Right lobe of liver (tissue), 6 donors: ENCODE results near the gene CR2. TPM values are rescaled to one million over a fixed set of nuclear protein-coding genes. Genes with fewer than 3 reads are reported as not detected.

Source experiments
- ATAC-seq, 4 donors: fragments of 200-7000 bp; cut with Tn5 transposase; one replicate each; pipeline ENCODE4 v1.9.1; 2020; ENCODE audit warnings: mild to moderate bottlenecking in 4 of 4, moderate library complexity in 4 of 4
- DNase-seq, 3 donors: peaks; one replicate each; pipeline ENCODE4 v3.0.0-alpha.2; 2020
- H3K27ac ChIP-seq, 3 donors: fragments of 200-600 bp; one replicate each; pipeline ENCODE4 v1.8.0; 2022
- H3K27me3 ChIP-seq, 2 donors: fragments of 200-600 bp; one replicate each; pipeline ENCODE4 v1.8.0; 2022
- H3K36me3 ChIP-seq, 4 donors: fragments of 200-600 bp; sonication (generic) in 1 of 4; one replicate each; pipeline versions ENCODE4 v1.5.1 to v1.8.0; 2017 to 2022; ENCODE audit warnings: control low read depth in 1 of 4
- H3K4me1 ChIP-seq, 4 donors: fragments of 200-600 bp; sonication (generic) in 1 of 4; one replicate each; pipeline versions ENCODE4 v1.5.1 to v1.8.0; 2017 to 2022; ENCODE audit warnings: control low read depth in 1 of 4
- H3K4me3 ChIP-seq, 3 donors: fragments of 200-600 bp; one replicate each; pipeline ENCODE4 v1.8.0; 2022
- H3K9me3 ChIP-seq, 4 donors: fragments of 200-600 bp; sonication (generic) in 1 of 4; one replicate each; pipeline versions ENCODE4 v1.5.1 to v1.8.0; 2017 to 2022; ENCODE audit warnings: control low read depth in 1 of 4
- CTCF ChIP-seq, 4 donors: fragments of 200-600 bp in 3 of 4; fragments of 450-650 bp in 1 of 4; IDR thresholded peaks; one replicate each; pipeline versions ENCODE4 v1.5.1 to v1.8.0; 2016 to 2022; ENCODE audit warnings: antibody characterized with exemption in 4 of 4, mild to moderate bottlenecking in 2 of 4
- POLR2A ChIP-seq: fragments of 450-650 bp; IDR thresholded peaks from one replicate; pipeline ENCODE4 v1.6.1; 2017; ENCODE audit warnings: antibody characterized with exemption, mild to moderate bottlenecking
- WGBS: methylation state at CpG from one replicate; pipeline ENCODE4 v1.1.6; 2018; ENCODE audit warnings: low coverage, low lambda C conversion rate; ENCODE audit not compliant: insufficient coverage; ENCODE audit errors: missing lambda C conversion rate; 5-methylcytosine and 5-hydroxymethylcytosine counted together
- intact Hi-C, 2 donors: fragments of 100-400 bp; cut with DNase I; formaldehyde crosslinking; loops; one replicate each; pipeline versions ENCODE4 v1.11.2 to v1.14.1; 2022
- total RNA-seq, 6 experiments: library from RNA; depleted of rRNA in 2 of 6; stranded (reverse); fragments of >200 nt in 2 of 6; fragmentation: NEBNext Ultra II Directional in 3 of 6; extraction: Animal tissue kit (Norgen Biotek cat#: 25700) in 3 of 6; gene quantifications; one replicate each; pipeline versions ENCODE4 v1.1.0 to v1.2.4, GENCODE V29; 2016 to 2023
- donor health status: DM: no; HTN: yes; CAD: no.
- donor health status: DM: no; HTN: no; CAD: no.
- donor health status: DM: no; HTN: no; CAD: no.
- donor health status: DM: no; HTN: yes; CAD: no.
- donor health status: DM: no; HTN: yes; CAD: no.

The CR2 gene
- total RNA-seq, 6 experiments from 2014 or later, result 0.07 TPM; not detected in 5

GRCh38 chr1:207458414-207458813 is 4.3 kb downstream of the CR2 start:
- no peak for TF ChIP-seq CTCF (IDR thresholded peaks at IDR 0.05)
- TF ChIP-seq POLR2A, result no peak
- ATAC-seq, result no peak

GRCh38 chr1:207459008-207459407 is 4.9 kb downstream of the CR2 start:
- TF ChIP-seq POLR2A (no peak), CTCF (IDR thresholded peaks at IDR 0.05) (no peak)
- Histone ChIP-seq H3K9me3 (no peaks in the 10 kb centered on the region), H3K27me3 (peaks cover 0 to 4% of the 10 kb centered on the region in 2 donors), H3K36me3 (no peaks in the 10 kb centered on the region), H3K4me1 (peaks cover 0 to 11% (median 5%) of the 10 kb centered on the region in 4 donors), H3K27ac (no peak overlapping the region), H3K4me3 (no peak overlapping the region)
- DNase-seq, result no peak
- intact Hi-C loops, result no loop called here
- no peak for ATAC-seq
- 86% methylated on average over 1 of the region's 2 CpGs for WGBS

More at GRCh38 chr1:207458414-207458813, 4.3 kb downstream of the CR2 start:
- intact Hi-C loops, result no loop called here
- 100% methylated on average over 1 of the region's 1 CpG for WGBS
- no peak overlapping the region for H3K27ac ChIP-seq
- peaks cover 0 to 4% of the 10 kb centered on the region in 2 donors for H3K27me3 ChIP-seq
- no peaks in the 10 kb centered on the region for H3K9me3 ChIP-seq
- H3K36me3 ChIP-seq, result no peaks in the 10 kb centered on the region
- H3K4me1 ChIP-seq, result peaks cover 0 to 12% (median 6%) of the 10 kb centered on the region in 4 donors
- no peak for DNase-seq
- H3K4me3 ChIP-seq, result no peak overlapping the region

- intact Hi-C loops, result no loop called here
- DNase-seq (no peak), ATAC-seq (no peak)
- H3K4me1 ChIP-seq, result no peaks in the 10 kb centered on the region
- H3K9me3 ChIP-seq, result no peaks in the 10 kb centered on the region
- H3K4me3 ChIP-seq, result no peak overlapping the region
- no peak overlapping the region for H3K27ac ChIP-seq
- no peaks in the 10 kb centered on the region for H3K36me3 ChIP-seq
- no peaks in the 10 kb centered on the region for H3K27me3 ChIP-seq
- TF ChIP-seq CTCF (IDR thresholded peaks at IDR 0.05) (no peak), POLR2A (no peak)
- WGBS, result 100% methylated on average over 1 of the region's 1 CpG
Measured at GRCh38 chr1:207461649-207462048, 7.5 kb downstream of the CR2 start.

- Histone ChIP-seq H3K4me1 (no peaks in the 10 kb centered on the region), H3K27ac (no peak overlapping the region), H3K36me3 (no peaks in the 10 kb centered on the region), H3K27me3 (no peaks in the 10 kb centered on the region), H3K9me3 (no peaks in the 10 kb centered on the region), H3K4me3 (no peak overlapping the region)
- intact Hi-C loops, result no loop called here
- no peak for DNase-seq
- TF ChIP-seq CTCF (IDR thresholded peaks at IDR 0.05) (no peak), POLR2A (no peak)
- ATAC-seq, result no peak
Measured at GRCh38 chr1:207462535-207462934, 8.4 kb downstream of the CR2 start.

- no peaks in the 10 kb centered on the region for H3K9me3 ChIP-seq
- no peaks in the 10 kb centered on the region for H3K36me3 ChIP-seq
- TF ChIP-seq POLR2A (no peak), CTCF (IDR thresholded peaks at IDR 0.05) (no peak)
- H3K27ac ChIP-seq, result no peak overlapping the region
- H3K4me3 ChIP-seq, result no peak overlapping the region
- ATAC-seq, result no peak
- DNase-seq, result no peak
- no peaks in the 10 kb centered on the region for H3K4me1 ChIP-seq
- intact Hi-C loops, result no loop called here
- H3K27me3 ChIP-seq, result no peaks in the 10 kb centered on the region
Measured at GRCh38 chr1:207463021-207463420, 8.9 kb downstream of the CR2 start.
